ENCODE measurements around the gene PARL. TPM values are rescaled to one million over a fixed set of nuclear protein-coding genes. Genes with fewer than 3 reads are reported as not detected.

The PARL gene
- total and polyA plus RNA-seq, 2 experiments from 2014 or later, result 32.3 to 47.9 TPM

- H3K36me3 ChIP-seq (replicated peaks; ENCODE audit: insufficient read depth, low read depth), result peaks cover 3% of the 10 kb centered on the region
These were observed 22.1 kb downstream of the PARL start for GRCh38 chr3:183862610-183863009.

GRCh38 chr3:183857863-183858262 lies 26.8 kb downstream of the PARL start:
- H3K36me3 ChIP-seq (replicated peaks; ENCODE audit: insufficient read depth, low read depth), result no peaks in the 10 kb centered on the region
- H3K4me2 ChIP-seq, result no peak overlapping the region
- DNase-seq (ENCODE audit: low spot score), result no peak
- H3K4me3 ChIP-seq, result no peak overlapping the region
- H3K27ac ChIP-seq, result no peak overlapping the region
- H3K27me3 ChIP-seq, result no peaks in the 10 kb centered on the region
- no peaks in the 10 kb centered on the region for H3K9me3 ChIP-seq (ENCODE audit: low read depth)
- no peaks in the 10 kb centered on the region for H3K4me1 ChIP-seq (ENCODE audit: insufficient read depth)
- H3K9me2 ChIP-seq (replicated peaks; ENCODE audit: insufficient read depth), result no peaks in the 10 kb centered on the region
- WGBS (ENCODE audit: low lambda C conversion rate, missing lambda C conversion rate), result 95% methylated on average over 3 of the region's 3 CpGs
- H4K20me1 ChIP-seq (ENCODE audit: insufficient read depth, poor library complexity, severe bottlenecking), result no peaks in the 10 kb centered on the region
- TF ChIP-seq EZH2phosphoT487 (IDR thresholded peaks at IDR 0.05; ENCODE audit: low read depth, severe bottlenecking, unreplicated experiment) (no peak), CTCF (IDR thresholded peaks at IDR 0.05; ENCODE audit: poor library complexity) (no peak), EZH2 (IDR thresholded peaks at IDR 0.05; ENCODE audit: borderline replicate concordance) (no peak)
- H3K79me2 ChIP-seq, result no peaks in the 10 kb centered on the region
- H2AFZ ChIP-seq, result no peak overlapping the region

More at GRCh38 chr3:183862610-183863009, 22.1 kb downstream of the PARL start:
- H4K20me1 ChIP-seq (ENCODE audit: insufficient read depth, poor library complexity, severe bottlenecking), result no peaks in the 10 kb centered on the region
- TF ChIP-seq EZH2 (IDR thresholded peaks at IDR 0.05; ENCODE audit: borderline replicate concordance), result no peak
- TF ChIP-seq CTCF (IDR thresholded peaks at IDR 0.05; ENCODE audit: poor library complexity), result no peak
- TF ChIP-seq EZH2phosphoT487 (IDR thresholded peaks at IDR 0.05; ENCODE audit: low read depth, severe bottlenecking, unreplicated experiment), result no peak
- no peaks in the 10 kb centered on the region for H3K4me1 ChIP-seq (ENCODE audit: insufficient read depth)
- H3K9me3 ChIP-seq (ENCODE audit: low read depth), result no peaks in the 10 kb centered on the region
- DNase-seq (ENCODE audit: low spot score), result no peak
- no peak overlapping the region for H3K4me2 ChIP-seq
- WGBS (ENCODE audit: low lambda C conversion rate, missing lambda C conversion rate), result 81% methylated on average over 4 of the region's 4 CpGs
- H3K27me3 ChIP-seq, result no peaks in the 10 kb centered on the region
- H3K79me2 ChIP-seq, result no peaks in the 10 kb centered on the region
- no peak overlapping the region for H3K27ac ChIP-seq
- H2AFZ ChIP-seq, result no peak overlapping the region
- no peak overlapping the region for H3K4me3 ChIP-seq
- H3K9me2 ChIP-seq (replicated peaks; ENCODE audit: insufficient read depth), result no peaks in the 10 kb centered on the region

GRCh38 chr3:183854318-183855035 lies 30.2 kb downstream of the PARL start:
- H3K27ac ChIP-seq, result no peak overlapping the region
- no peaks in the 10 kb centered on the region for H3K9me2 ChIP-seq (replicated peaks; ENCODE audit: insufficient read depth)
- no peaks in the 10 kb centered on the region for H4K20me1 ChIP-seq (ENCODE audit: insufficient read depth, poor library complexity, severe bottlenecking)
- H3K4me1 ChIP-seq (ENCODE audit: insufficient read depth), result no peaks in the 10 kb centered on the region
- DNase-seq (ENCODE audit: low spot score), result no peak
- H3K9me3 ChIP-seq (ENCODE audit: low read depth), result no peaks in the 10 kb centered on the region
- H3K27me3 ChIP-seq, result no peaks in the 10 kb centered on the region
- H2AFZ ChIP-seq, result no peak overlapping the region
- H3K36me3 ChIP-seq (replicated peaks; ENCODE audit: insufficient read depth, low read depth), result no peaks in the 10 kb centered on the region
- WGBS (ENCODE audit: low lambda C conversion rate, missing lambda C conversion rate), result 98% methylated on average over 4 of the region's 4 CpGs
- TF ChIP-seq EZH2 (IDR thresholded peaks at IDR 0.05; ENCODE audit: borderline replicate concordance) (no peak), CTCF (IDR thresholded peaks at IDR 0.05; ENCODE audit: poor library complexity) (no peak), EZH2phosphoT487 (IDR thresholded peaks at IDR 0.05; ENCODE audit: low read depth, severe bottlenecking, unreplicated experiment) (no peak)
- H3K79me2 ChIP-seq, result no peaks in the 10 kb centered on the region
- no peak overlapping the region for H3K4me2 ChIP-seq
- H3K4me3 ChIP-seq, result no peak overlapping the region

Measured in hepatocyte (in vitro differentiated cells).